HEK293 (cell line): ENCODE measurements around the gene SP2.

Experiments
- GLIS2 ChIP-seq: fragments of 450-650 bp; formaldehyde crosslinking; IDR thresholded peaks from 2 replicates; pipeline ENCODE4 v1.5.1; 2016; ENCODE audit warnings: missing biosample characterization, missing genetic modification characterization
- HIC1 ChIP-seq: fragments of 450-650 bp; formaldehyde crosslinking; IDR thresholded peaks from 2 replicates; pipeline ENCODE4 v1.5.1; 2016; ENCODE audit warnings: missing biosample characterization, missing genetic modification characterization
- KLF1 ChIP-seq: fragments of 450-650 bp; formaldehyde crosslinking; IDR thresholded peaks from 2 replicates; pipeline ENCODE4 v1.5.1; 2016; ENCODE audit warnings: missing biosample characterization, missing genetic modification characterization
- KLF16 ChIP-seq: fragments of 450-650 bp; formaldehyde crosslinking; IDR thresholded peaks from 2 replicates; pipeline ENCODE4 v1.5.1; 2017; ENCODE audit warnings: missing biosample characterization, missing genetic modification characterization
- KLF9 ChIP-seq: fragments of 450-650 bp; formaldehyde crosslinking; IDR thresholded peaks from 2 replicates; pipeline ENCODE4 v1.5.1; 2016; ENCODE audit warnings: missing biosample characterization, missing genetic modification characterization, low read depth
- SCRT2 ChIP-seq: fragments of 450-650 bp; formaldehyde crosslinking; IDR thresholded peaks from 2 replicates; pipeline ENCODE4 v1.5.1; 2016; ENCODE audit warnings: missing biosample characterization, missing genetic modification characterization
- SETDB1 ChIP-seq: IDR thresholded peaks from one replicate; pipeline ENCODE4 v1.6.1; 2017; ENCODE audit warnings: mild to moderate bottlenecking, low read length, moderate library complexity, mixed read lengths; ENCODE audit not compliant: insufficient read length
- SP2 ChIP-seq: fragments of 450-650 bp; formaldehyde crosslinking; IDR thresholded peaks from 2 replicates; pipeline ENCODE4 v1.5.1; 2016; ENCODE audit warnings: missing biosample characterization, missing genetic modification characterization
- TCF7L2 ChIP-seq: IDR thresholded peaks from 2 replicates; pipeline ENCODE4 v1.6.1; 2011; ENCODE audit warnings: low read depth, mild to moderate bottlenecking, inconsistent platforms, low read length, moderate library complexity, borderline replicate concordance
- TRIM28 ChIP-seq: IDR thresholded peaks from 2 replicates; pipeline ENCODE4 v1.6.1; 2011; ENCODE audit warnings: low read length, control low read depth, borderline replicate concordance
- ZBTB17 ChIP-seq: fragments of 450-650 bp; formaldehyde crosslinking; IDR thresholded peaks from 2 replicates; pipeline ENCODE4 v1.5.1; 2016; ENCODE audit warnings: missing biosample characterization, missing genetic modification characterization
- ZBTB26 ChIP-seq: fragments of 450-650 bp; formaldehyde crosslinking; optimal IDR thresholded peaks from 2 replicates; pipeline ENCODE3; 2016; ENCODE audit warnings: missing biosample characterization, mild to moderate bottlenecking, missing genetic modification characterization
- ZBTB44 ChIP-seq: fragments of 450-650 bp; IDR thresholded peaks from 2 replicates; pipeline ENCODE4 v1.5.1; 2018; ENCODE audit warnings: missing biosample characterization, mild to moderate bottlenecking, missing genetic modification characterization
- ZBTB48 ChIP-seq: fragments of 450-650 bp; formaldehyde crosslinking; IDR thresholded peaks from 2 replicates; pipeline ENCODE4 v1.5.1; 2016; ENCODE audit warnings: missing biosample characterization, missing genetic modification characterization
- ZBTB6 ChIP-seq: fragments of 450-650 bp; formaldehyde crosslinking; IDR thresholded peaks from 2 replicates; pipeline ENCODE4 v1.5.1; 2017; ENCODE audit warnings: missing biosample characterization, missing genetic modification characterization
- ZBTB7A ChIP-seq: fragments of 450-650 bp; formaldehyde crosslinking; IDR thresholded peaks from 2 replicates; pipeline ENCODE4 v1.5.1; 2016; ENCODE audit warnings: low read depth, missing biosample characterization, missing genetic modification characterization
- ZFP3 ChIP-seq: fragments of 450-650 bp; formaldehyde crosslinking; IDR thresholded peaks from 2 replicates; pipeline ENCODE4 v1.5.1; 2016; ENCODE audit warnings: low read depth, missing biosample characterization, missing genetic modification characterization
- ZNF169 ChIP-seq: fragments of 450-650 bp; formaldehyde crosslinking; IDR thresholded peaks from 2 replicates; pipeline ENCODE4 v1.5.1; 2016; ENCODE audit warnings: missing biosample characterization, missing genetic modification characterization
- ZNF239 ChIP-seq: fragments of 450-650 bp; formaldehyde crosslinking; IDR thresholded peaks from 2 replicates; pipeline ENCODE4 v1.5.1; 2016; ENCODE audit warnings: missing biosample characterization, missing genetic modification characterization
- ZNF350 ChIP-seq: fragments of 450-650 bp; formaldehyde crosslinking; IDR thresholded peaks from 2 replicates; pipeline ENCODE4 v1.5.0; 2017; ENCODE audit warnings: missing biosample characterization, mild to moderate bottlenecking, missing genetic modification characterization
- ZNF354C ChIP-seq: fragments of 450-650 bp; formaldehyde crosslinking; IDR thresholded peaks from 2 replicates; pipeline ENCODE4 v1.5.1; 2016; ENCODE audit warnings: missing biosample characterization, missing genetic modification characterization, low read depth, borderline replicate concordance
- ZNF398 ChIP-seq: fragments of 450-650 bp; formaldehyde crosslinking; IDR thresholded peaks from 2 replicates; pipeline ENCODE4 v1.5.1; 2017; ENCODE audit warnings: missing biosample characterization, missing genetic modification characterization
- ZNF404 ChIP-seq: fragments of 450-650 bp; formaldehyde crosslinking; IDR thresholded peaks from 2 replicates; pipeline ENCODE4 v1.5.1; 2017; ENCODE audit warnings: missing biosample characterization, missing genetic modification characterization
- ZNF513 ChIP-seq: fragments of 450-650 bp; IDR thresholded peaks from 2 replicates; pipeline ENCODE4 v1.5.1; 2018; ENCODE audit warnings: missing biosample characterization, missing genetic modification characterization
- ZNF548 ChIP-seq: fragments of 450-650 bp; formaldehyde crosslinking; IDR thresholded peaks from 2 replicates; pipeline ENCODE4 v1.5.1; 2016; ENCODE audit warnings: missing biosample characterization, missing genetic modification characterization
- ZNF600 ChIP-seq: fragments of 450-650 bp; formaldehyde crosslinking; IDR thresholded peaks from 2 replicates; pipeline ENCODE4 v1.5.1; 2016; ENCODE audit warnings: missing biosample characterization, missing genetic modification characterization
- ZNF664 ChIP-seq: fragments of 450-650 bp; formaldehyde crosslinking; IDR thresholded peaks from 2 replicates; pipeline ENCODE4 v1.5.1; 2016; ENCODE audit warnings: missing biosample characterization, missing genetic modification characterization
- ZSCAN16 ChIP-seq: fragments of 450-650 bp; formaldehyde crosslinking; IDR thresholded peaks from 2 replicates; pipeline ENCODE4 v1.5.1; 2016; ENCODE audit warnings: missing biosample characterization, missing genetic modification characterization
- ZSCAN30 ChIP-seq: fragments of 450-650 bp; IDR thresholded peaks from 2 replicates; pipeline ENCODE4 v1.5.1; 2018; ENCODE audit warnings: missing biosample characterization, mild to moderate bottlenecking, missing genetic modification characterization, moderate library complexity

SP2 gene

GRCh38 chr17:47850692-47851573 is 45.1 kb upstream of the SP2 start, which contains the start of gene SP6 (continued):
- TF ChIP-seq ZNF600 (tag by site-specific recombination) (peak; percentile 94), ZBTB48 (tag by site-specific recombination) (peak; percentile 27; the same call in 1 of the 2 replicates), ZNF169 (no peak), HIC1 (tag by site-specific recombination) (peak; percentile 80), KLF9 (tag by site-specific recombination) (peak; percentile 80), ZBTB6 (tag by site-specific recombination) (no peak), KLF16 (peak; percentile 60), SP2 (tag by site-specific recombination) (peak; percentile 64), ZFP3 (tag by site-specific recombination) (no peak), ZNF513 (peak; percentile 42; the same call in 1 of the 2 replicates), ZNF404 (tag by site-specific recombination) (no peak), ZNF350 (tag by site-specific recombination) (no peak), TRIM28 (no peak), ZBTB17 (tag by site-specific recombination) (peak; percentile 66), ZSCAN16 (tag by site-specific recombination) (no peak), KLF1 (peak; percentile 91), ZSCAN30 (tag by site-specific recombination) (peak; percentile 83), ZNF354C (no peak), ZNF548 (tag by site-specific recombination) (no peak), ZNF398 (peak; percentile 89), ZNF239 (tag by site-specific recombination) (no peak), SCRT2 (tag by site-specific recombination) (0 out of 2 replicates have a peak, but pooled peaks have one; percentile 8), ZBTB44 (tag by site-specific recombination) (no peak), TCF7L2 (no peak), GLIS2 (tag by site-specific recombination) (peak; percentile 84), SETDB1 (no peak), ZBTB7A (tag by site-specific recombination) (no peak), ZBTB26 (peak; percentile 55), ZNF664 (tag by site-specific recombination) (no peak)
